ENCODE measurements around the gene OR2C1. TPM values are rescaled to one million over a fixed set of nuclear protein-coding genes. Genes with fewer than 3 reads are reported as not detected.

OR2C1 gene
- total RNA-seq, 1 experiment from 2014 or later, result not detected

GRCh38 chr16:3375680-3376079 is 20.0 kb downstream of the OR2C1 start:
- Histone ChIP-seq H3K36me3 (ENCODE audit: control insufficient read depth, insufficient read depth, low read length) (no peaks in the 10 kb centered on the region), H3K4me3 (ENCODE audit: low read depth, low read length) (no peak overlapping the region), H3K27me3 (replicated peaks; ENCODE audit: control insufficient read depth, insufficient read depth, low read length) (no peaks in the 10 kb centered on the region), H3K4me1 (no peaks in the 10 kb centered on the region), H3K9me3 (no peaks in the 10 kb centered on the region)
- DNase-seq, result no peak
- Mint-ChIP-seq H3K27ac (ENCODE audit: unreplicated experiment) (no peak overlapping the region), H3K9me3 (ENCODE audit: unreplicated experiment) (peaks cover 5% of the 10 kb centered on the region), H3K4me1 (ENCODE audit: low read depth, unreplicated experiment) (no peaks in the 10 kb centered on the region), H3K27me3 (ENCODE audit: insufficient read depth, unreplicated experiment) (peaks cover 2% of the 10 kb centered on the region), H3K36me3 (ENCODE audit: insufficient read depth, unreplicated experiment) (peaks cover 9% of the 10 kb centered on the region), H3K4me3 (ENCODE audit: unreplicated experiment) (no peak overlapping the region)
- ChIA-PET CTCF (interaction anchor here (0.6 kb wide), 1 partner anchor 372 kb away, joined by 7 read pairs; no protein-coding TSS in a partner anchor), POLR2A (no interaction called here)
- BruUV-seq (replicated peaks), result no TSS peak
- intact Hi-C loops (cut with micrococcal nuclease; ENCODE audit: unreplicated experiment), result no loop called here
- TF ChIP-seq CTCF (IDR thresholded peaks at IDR 0.05; ENCODE audit: insufficient read depth in 1 of 2, low read depth in 1 of 2, low read length in 1 of 2, severe bottlenecking in 1 of 2, unreplicated experiment in 1 of 2), result no peak

- H3K4me1 Mint-ChIP-seq (ENCODE audit: low read depth, unreplicated experiment), result no peaks in the 10 kb centered on the region
These were observed 22.2 kb downstream of the OR2C1 start for GRCh38 chr16:3377917-3378316.

GRCh38 chr16:3383045-3383448 is 27.4 kb downstream of the OR2C1 start:
- DNase-seq, result no peak
- H3K4me3 Mint-ChIP-seq (ENCODE audit: unreplicated experiment), result no peak overlapping the region
- ChIA-PET POLR2A (no interaction called here), CTCF (no interaction called here)
- peaks cover 30% of the 10 kb centered on the region for H3K9me3 ChIP-seq
- no peaks in the 10 kb centered on the region for H3K27me3 Mint-ChIP-seq (ENCODE audit: insufficient read depth, unreplicated experiment)
- TF ChIP-seq CTCF (IDR thresholded peaks at IDR 0.05; ENCODE audit: insufficient read depth in 1 of 2, low read depth in 1 of 2, low read length in 1 of 2, severe bottlenecking in 1 of 2, unreplicated experiment in 1 of 2), result no peak
- peaks cover 12% of the 10 kb centered on the region for H3K36me3 ChIP-seq (ENCODE audit: control insufficient read depth, insufficient read depth, low read length)
- peaks cover 51% of the 10 kb centered on the region for H3K36me3 Mint-ChIP-seq (ENCODE audit: insufficient read depth, unreplicated experiment)
- no peak overlapping the region for H3K4me3 ChIP-seq (ENCODE audit: low read depth, low read length)
- H3K4me1 ChIP-seq, result no peaks in the 10 kb centered on the region
- H3K27me3 ChIP-seq (replicated peaks; ENCODE audit: control insufficient read depth, insufficient read depth, low read length), result no peaks in the 10 kb centered on the region
- intact Hi-C loops (cut with micrococcal nuclease; ENCODE audit: unreplicated experiment), result no loop called here
- no TSS peak for BruUV-seq (replicated peaks)
- H3K27ac Mint-ChIP-seq (ENCODE audit: unreplicated experiment), result no peak overlapping the region
- H3K4me1 Mint-ChIP-seq (ENCODE audit: low read depth, unreplicated experiment), result no peaks in the 10 kb centered on the region
- peaks cover 34% of the 10 kb centered on the region for H3K9me3 Mint-ChIP-seq (ENCODE audit: unreplicated experiment)

More at GRCh38 chr16:3377917-3378316, 22.2 kb downstream of the OR2C1 start:
- POLR2A ChIA-PET, result no interaction called here
- Histone ChIP-seq H3K27me3 (replicated peaks; ENCODE audit: control insufficient read depth, insufficient read depth, low read length) (no peaks in the 10 kb centered on the region), H3K9me3 (peaks cover 13% of the 10 kb centered on the region), H3K36me3 (ENCODE audit: control insufficient read depth, insufficient read depth, low read length) (peaks cover 2% of the 10 kb centered on the region; the same call in 1 of the 2 replicates), H3K4me3 (ENCODE audit: low read depth, low read length) (no peak overlapping the region), H3K4me1 (no peaks in the 10 kb centered on the region)
- peaks cover 22% of the 10 kb centered on the region for H3K36me3 Mint-ChIP-seq (ENCODE audit: insufficient read depth, unreplicated experiment)
- intact Hi-C loops (cut with micrococcal nuclease; ENCODE audit: unreplicated experiment), result no loop called here
- no peak for TF ChIP-seq CTCF (IDR thresholded peaks at IDR 0.05; ENCODE audit: insufficient read depth in 1 of 2, low read depth in 1 of 2, low read length in 1 of 2, severe bottlenecking in 1 of 2, unreplicated experiment in 1 of 2)
- H3K27me3 Mint-ChIP-seq (ENCODE audit: insufficient read depth, unreplicated experiment), result peaks cover 2% of the 10 kb centered on the region
- peaks cover 23% of the 10 kb centered on the region for H3K9me3 Mint-ChIP-seq (ENCODE audit: unreplicated experiment)
- H3K27ac Mint-ChIP-seq (ENCODE audit: unreplicated experiment), result no peak overlapping the region
- BruUV-seq (replicated peaks), result no TSS peak
- no peak overlapping the region for H3K4me3 Mint-ChIP-seq (ENCODE audit: unreplicated experiment)
- CTCF ChIA-PET, result no interaction called here
- DNase-seq, result peak in 1 of 2 experiments; percentile 19
